RWPE2 (cell line): ENCODE results near the gene MYO1A.
A peak's percentile ranks its signal among the peaks of the same experiment; 100 is the strongest.

Source experiments
- ATAC-seq: fragments of 200-7000 bp; cut with Tn5 transposase; 3 replicates; pipeline ENCODE4 v1.9.1; 2021; ENCODE audit warnings: low read depth
- DNase-seq: peaks from one replicate; pipeline ENCODE4 v3.0.0-alpha.2; 2020; ENCODE audit warnings: low spot score
- H3K27ac ChIP-seq: fragments of 450-650 bp; 2 replicates; pipeline ENCODE4 v1.5.1; 2017; ENCODE audit warnings: mild to moderate bottlenecking; ENCODE audit not compliant: poor library complexity, severe bottlenecking
- H3K27me3 ChIP-seq: fragments of 250-450 bp; sonication (Bioruptor Pico); 2 replicates; pipeline ENCODE4 v1.5.1; 2021; ENCODE audit warnings: mild to moderate bottlenecking, moderate library complexity; ENCODE audit not compliant: insufficient read depth, poor library complexity, severe bottlenecking
- H3K36me3 ChIP-seq: fragments of 250-450 bp; sonication (Bioruptor Pico); 2 replicates; pipeline ENCODE4 v1.5.1; 2020; ENCODE audit warnings: low read depth, mild to moderate bottlenecking, moderate library complexity
- H3K4me1 ChIP-seq: fragments of 250-450 bp; sonication (Bioruptor Pico); 2 replicates; pipeline ENCODE4 v1.5.1; 2021; ENCODE audit warnings: mild to moderate bottlenecking, moderate library complexity; ENCODE audit not compliant: insufficient read depth, poor library complexity, severe bottlenecking
- H3K4me3 ChIP-seq: fragments of 250-450 bp; sonication (Bioruptor Pico); 2 replicates; pipeline ENCODE4 v1.5.1; 2021; ENCODE audit warnings: mild to moderate bottlenecking, moderate library complexity; ENCODE audit not compliant: severe bottlenecking
- H3K9me3 ChIP-seq: fragments of 250-450 bp; sonication (Bioruptor Pico); 2 replicates; pipeline ENCODE4 v1.5.1; 2021; ENCODE audit warnings: mild to moderate bottlenecking, moderate library complexity; ENCODE audit not compliant: severe bottlenecking
- CTCF ChIP-seq: fragments of 450-650 bp; IDR thresholded peaks from one replicate; pipeline ENCODE4 v1.5.1; 2017; ENCODE audit warnings: mild to moderate bottlenecking, moderate library complexity; ENCODE audit not compliant: poor library complexity, severe bottlenecking

MYO1A gene

DNA sequence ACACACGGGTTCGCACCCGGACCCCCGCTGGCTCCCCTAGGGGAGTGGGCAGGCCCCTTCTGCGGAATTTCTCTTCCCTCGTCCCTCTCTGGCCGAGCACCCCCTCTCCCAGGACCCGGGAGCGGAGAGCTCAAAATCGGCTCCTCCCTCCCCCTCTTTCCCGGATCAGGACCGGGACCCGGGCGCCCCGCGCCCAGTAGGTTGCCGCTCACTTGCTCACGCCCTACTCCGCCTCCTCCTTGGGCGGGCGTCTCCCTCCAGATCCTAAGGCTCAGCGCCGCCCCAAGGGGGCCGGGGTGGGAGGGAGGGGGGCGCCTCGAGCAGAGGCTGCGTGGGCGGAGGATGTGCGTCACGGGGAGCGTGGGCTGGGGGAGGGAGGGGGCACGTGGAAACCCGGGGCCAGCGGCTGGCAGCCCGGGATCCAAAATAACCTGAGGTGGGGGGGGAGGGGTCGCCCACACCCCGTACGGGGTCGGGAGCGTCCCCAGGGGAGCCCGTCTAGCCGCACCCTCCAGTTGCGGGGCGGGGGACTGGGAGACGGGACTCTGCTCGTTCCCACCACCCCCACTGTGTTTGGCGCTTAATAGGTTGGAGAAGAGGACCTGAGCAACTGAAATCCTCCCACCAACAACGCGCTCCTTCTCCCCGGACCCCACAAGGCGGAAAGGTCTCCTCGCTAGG is 37.2 kb upstream of the MYO1A start:
- peak; percentile 91 for DNase-seq
- peaks cover 10% of the 10 kb centered on the region for H3K4me1 ChIP-seq
- peak; percentile 58 for ATAC-seq
- no peaks in the 10 kb centered on the region for H3K9me3 ChIP-seq
- peak overlapping the region; percentile 99 for H3K27ac ChIP-seq
- no peaks in the 10 kb centered on the region for H3K27me3 ChIP-seq
- TF ChIP-seq CTCF, result no peak
- H3K36me3 ChIP-seq, result peaks cover 18% of the 10 kb centered on the region
- H3K4me3 ChIP-seq, result peak overlapping the region; percentile 75

GRCh38 chr12:57086493-57087009 is 36.6 kb upstream of the MYO1A start:
- H3K4me1 ChIP-seq, result peaks cover 10% of the 10 kb centered on the region
- peak overlapping the region; percentile 99 for H3K27ac ChIP-seq
- no peak; the same call in 2 of the 3 replicates for ATAC-seq
- H3K36me3 ChIP-seq, result peaks cover 14% of the 10 kb centered on the region
- H3K4me3 ChIP-seq, result peak overlapping the region; percentile 75
- no peaks in the 10 kb centered on the region for H3K27me3 ChIP-seq
- no peak for DNase-seq
- H3K9me3 ChIP-seq, result no peaks in the 10 kb centered on the region
- peak; percentile 58 for TF ChIP-seq CTCF

GRCh38 chr12:57085999-57086492 is 36.1 kb upstream of the MYO1A start:
- H3K4me1 ChIP-seq, result peaks cover 10% of the 10 kb centered on the region
- no peaks in the 10 kb centered on the region for H3K9me3 ChIP-seq
- no peak for TF ChIP-seq CTCF
- no peaks in the 10 kb centered on the region for H3K27me3 ChIP-seq
- DNase-seq (no peak), ATAC-seq (no peak)
- peak overlapping the region; percentile 75 for H3K4me3 ChIP-seq
- H3K36me3 ChIP-seq, result peaks cover 9% of the 10 kb centered on the region
- H3K27ac ChIP-seq, result peak overlapping the region; percentile 99

DNA sequence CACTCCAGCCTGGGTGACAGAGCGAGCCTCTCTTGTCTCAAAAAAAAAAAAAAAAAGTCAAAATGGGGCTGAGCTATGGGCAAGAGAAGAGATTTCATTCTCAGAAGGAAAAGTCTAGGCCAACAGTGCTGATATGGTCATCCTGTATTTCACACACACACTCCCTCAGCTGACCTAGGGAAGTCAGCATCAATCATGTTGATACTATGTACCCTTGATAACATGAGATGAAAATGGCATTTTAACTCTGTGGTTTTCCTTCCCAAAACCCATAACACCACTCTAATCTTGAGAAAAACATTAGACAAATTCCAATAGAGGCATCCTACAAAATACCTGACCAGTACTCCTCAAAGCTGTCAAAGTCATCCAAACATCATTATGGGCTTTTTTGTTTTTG is 30.9 kb upstream of the MYO1A start:
- ATAC-seq, result no peak
- no peak overlapping the region for H3K27ac ChIP-seq
- H3K36me3 ChIP-seq, result peaks cover 7% of the 10 kb centered on the region
- peaks cover 5% of the 10 kb centered on the region for H3K4me1 ChIP-seq
- no peak for TF ChIP-seq CTCF
- no peaks in the 10 kb centered on the region for H3K9me3 ChIP-seq
- H3K4me3 ChIP-seq, result no peak overlapping the region
- no peak for DNase-seq
- H3K27me3 ChIP-seq, result no peaks in the 10 kb centered on the region

- no peak overlapping the region for H3K4me3 ChIP-seq
- ATAC-seq, result no peak
- no peaks in the 10 kb centered on the region for H3K27me3 ChIP-seq
- TF ChIP-seq CTCF, result no peak
- peaks cover 8% of the 10 kb centered on the region for H3K36me3 ChIP-seq
- H3K9me3 ChIP-seq, result no peaks in the 10 kb centered on the region
- H3K27ac ChIP-seq, result peak overlapping the region; percentile 60
- DNase-seq, result no peak
- H3K4me1 ChIP-seq, result peaks cover 3% of the 10 kb centered on the region
These were observed 29.9 kb upstream of the MYO1A start for GRCh38 chr12:57079821-57080220.
